ENCODE data around the gene EPG5. TPM values are rescaled to one million over a fixed set of nuclear protein-coding genes. Genes with fewer than 3 reads are reported as not detected.

The EPG5 gene
- total and polyA plus RNA-seq, 2 experiments from 2014 or later, result 4.6 to 32.1 TPM

- no peak for DNase-seq (ENCODE audit: low spot score)
- no peaks in the 10 kb centered on the region for H4K20me1 ChIP-seq (ENCODE audit: insufficient read depth, poor library complexity, severe bottlenecking)
- no peak overlapping the region for H3K4me3 ChIP-seq
- peaks cover 10% of the 10 kb centered on the region for H3K27me3 ChIP-seq
- H2AFZ ChIP-seq, result no peak overlapping the region
- H3K36me3 ChIP-seq (replicated peaks; ENCODE audit: insufficient read depth, low read depth), result no peaks in the 10 kb centered on the region
- no peak overlapping the region for H3K4me2 ChIP-seq
- TF ChIP-seq EZH2phosphoT487 (IDR thresholded peaks at IDR 0.05; ENCODE audit: low read depth, severe bottlenecking, unreplicated experiment) (no peak), EZH2 (IDR thresholded peaks at IDR 0.05; ENCODE audit: borderline replicate concordance) (no peak), CTCF (IDR thresholded peaks at IDR 0.05; ENCODE audit: poor library complexity) (no peak)
- H3K4me1 ChIP-seq (ENCODE audit: insufficient read depth), result peaks cover 30% of the 10 kb centered on the region
- WGBS (ENCODE audit: low lambda C conversion rate, missing lambda C conversion rate), result 79% methylated on average over 1 of the region's 1 CpG
- H3K27ac ChIP-seq, result no peak overlapping the region
- no peaks in the 10 kb centered on the region for H3K79me2 ChIP-seq
- no peaks in the 10 kb centered on the region for H3K9me3 ChIP-seq (ENCODE audit: low read depth)
- H3K9me2 ChIP-seq (replicated peaks; ENCODE audit: insufficient read depth), result no peaks in the 10 kb centered on the region
These were observed 132.8 kb downstream of the EPG5 start for GRCh38 chr18:45834306-45834705.

DNA sequence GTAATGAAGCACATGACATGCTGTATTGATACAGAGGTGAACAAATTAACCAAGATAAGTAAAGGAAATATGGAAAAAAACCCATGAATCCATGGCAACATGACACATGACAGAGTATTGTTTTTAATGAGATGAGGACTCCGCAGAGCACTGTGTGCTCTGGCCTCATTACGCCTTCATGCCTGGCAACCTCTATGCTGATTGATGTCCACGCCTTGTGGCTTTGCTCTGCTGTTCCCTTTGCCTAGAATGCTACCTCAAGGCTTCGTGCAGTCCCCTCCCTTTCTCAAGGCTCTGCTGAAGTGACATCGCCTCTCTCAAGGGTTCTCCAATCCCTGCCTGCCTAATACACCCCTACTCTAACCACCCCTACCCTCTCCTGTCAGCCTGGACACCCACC is 133.3 kb downstream of the EPG5 start:
- Histone ChIP-seq H2AFZ (no peak overlapping the region), H3K4me2 (no peak overlapping the region), H3K27ac (no peak overlapping the region), H3K4me3 (no peak overlapping the region), H3K79me2 (no peaks in the 10 kb centered on the region), H3K4me1 (ENCODE audit: insufficient read depth) (peaks cover 33% of the 10 kb centered on the region), H3K36me3 (replicated peaks; ENCODE audit: insufficient read depth, low read depth) (no peaks in the 10 kb centered on the region), H3K9me2 (replicated peaks; ENCODE audit: insufficient read depth) (no peaks in the 10 kb centered on the region), H3K9me3 (ENCODE audit: low read depth) (no peaks in the 10 kb centered on the region), H4K20me1 (ENCODE audit: insufficient read depth, poor library complexity, severe bottlenecking) (no peaks in the 10 kb centered on the region), H3K27me3 (peaks cover 10% of the 10 kb centered on the region)
- no peak for DNase-seq (ENCODE audit: low spot score)
- 92% methylated on average over 5 of the region's 5 CpGs for WGBS (ENCODE audit: low lambda C conversion rate, missing lambda C conversion rate)
- TF ChIP-seq EZH2 (IDR thresholded peaks at IDR 0.05; ENCODE audit: borderline replicate concordance), result no peak
- TF ChIP-seq EZH2phosphoT487 (IDR thresholded peaks at IDR 0.05; ENCODE audit: low read depth, severe bottlenecking, unreplicated experiment), result no peak
- no peak for TF ChIP-seq CTCF (IDR thresholded peaks at IDR 0.05; ENCODE audit: poor library complexity)

- Histone ChIP-seq H4K20me1 (ENCODE audit: insufficient read depth, poor library complexity, severe bottlenecking) (no peaks in the 10 kb centered on the region), H3K4me2 (no peak overlapping the region), H3K27ac (no peak overlapping the region), H3K36me3 (replicated peaks; ENCODE audit: insufficient read depth, low read depth) (no peaks in the 10 kb centered on the region), H3K4me1 (ENCODE audit: insufficient read depth) (peaks cover 33% of the 10 kb centered on the region), H3K9me3 (ENCODE audit: low read depth) (no peaks in the 10 kb centered on the region), H3K4me3 (no peak overlapping the region), H2AFZ (no peak overlapping the region), H3K79me2 (no peaks in the 10 kb centered on the region), H3K27me3 (no peaks in the 10 kb centered on the region), H3K9me2 (replicated peaks; ENCODE audit: insufficient read depth) (no peaks in the 10 kb centered on the region)
- 71% methylated on average over 7 of the region's 7 CpGs for WGBS (ENCODE audit: low lambda C conversion rate, missing lambda C conversion rate)
- TF ChIP-seq CTCF (IDR thresholded peaks at IDR 0.05; ENCODE audit: poor library complexity) (no peak), EZH2phosphoT487 (IDR thresholded peaks at IDR 0.05; ENCODE audit: low read depth, severe bottlenecking, unreplicated experiment) (no peak), EZH2 (IDR thresholded peaks at IDR 0.05; ENCODE audit: borderline replicate concordance) (no peak)
- no peak for DNase-seq (ENCODE audit: low spot score)
These were observed 136.2 kb downstream of the EPG5 start for GRCh38 chr18:45830917-45831316.

DNA sequence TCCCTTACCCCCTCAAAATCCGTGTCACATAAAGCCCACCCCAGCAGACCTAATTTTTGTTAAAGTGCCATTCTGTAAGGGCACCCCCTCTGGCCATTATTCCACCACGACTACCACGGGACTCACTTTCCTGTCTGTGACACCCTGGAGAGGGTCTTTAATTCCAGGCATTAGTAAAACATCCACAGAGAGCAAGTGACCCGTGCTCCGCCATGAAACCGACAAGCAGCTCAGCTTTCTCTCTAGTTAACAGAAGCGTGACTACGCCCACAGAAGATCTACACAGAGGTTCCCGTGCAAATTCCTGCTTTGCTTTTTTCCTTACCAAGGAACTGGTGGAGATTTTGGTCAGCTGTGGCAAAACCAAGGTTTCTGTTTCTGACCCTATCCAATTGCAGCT is 137.3 kb downstream of the EPG5 start:
- H3K36me3 ChIP-seq (replicated peaks; ENCODE audit: insufficient read depth, low read depth), result no peaks in the 10 kb centered on the region
- H3K79me2 ChIP-seq, result no peaks in the 10 kb centered on the region
- DNase-seq (ENCODE audit: low spot score), result no peak
- no peaks in the 10 kb centered on the region for H3K27me3 ChIP-seq
- H3K4me2 ChIP-seq, result no peak overlapping the region
- H3K9me3 ChIP-seq (ENCODE audit: low read depth), result no peaks in the 10 kb centered on the region
- no peaks in the 10 kb centered on the region for H4K20me1 ChIP-seq (ENCODE audit: insufficient read depth, poor library complexity, severe bottlenecking)
- no peaks in the 10 kb centered on the region for H3K9me2 ChIP-seq (replicated peaks; ENCODE audit: insufficient read depth)
- no peak overlapping the region for H2AFZ ChIP-seq
- H3K27ac ChIP-seq, result peak overlapping the region; percentile 81
- peaks cover 33% of the 10 kb centered on the region for H3K4me1 ChIP-seq (ENCODE audit: insufficient read depth)
- TF ChIP-seq EZH2 (IDR thresholded peaks at IDR 0.05; ENCODE audit: borderline replicate concordance), result no peak
- no peak for TF ChIP-seq CTCF (IDR thresholded peaks at IDR 0.05; ENCODE audit: poor library complexity)
- TF ChIP-seq EZH2phosphoT487 (IDR thresholded peaks at IDR 0.05; ENCODE audit: low read depth, severe bottlenecking, unreplicated experiment), result no peak
- H3K4me3 ChIP-seq, result no peak overlapping the region
- 68% methylated on average over 9 of the region's 9 CpGs for WGBS (ENCODE audit: low lambda C conversion rate, missing lambda C conversion rate)
